NT2/D1 (cell line): Measurements from ENCODE around the gene ITGAE.

Experiments used
- SUZ12 ChIP-seq: IDR thresholded peaks from 2 replicates; pipeline ENCODE4 v1.6.1; 2011; ENCODE audit not compliant: insufficient read length, insufficient read depth; ENCODE audit errors: extremely low read depth
- YY1 ChIP-seq: IDR thresholded peaks from 2 replicates; pipeline ENCODE4 v1.6.1; 2011; ENCODE audit not compliant: insufficient read length, insufficient read depth
- ZNF274 ChIP-seq: IDR thresholded peaks from 2 replicates; pipeline ENCODE4 v1.6.1; 2011; ENCODE audit warnings: mild to moderate bottlenecking, low read depth, low read length

DNA sequence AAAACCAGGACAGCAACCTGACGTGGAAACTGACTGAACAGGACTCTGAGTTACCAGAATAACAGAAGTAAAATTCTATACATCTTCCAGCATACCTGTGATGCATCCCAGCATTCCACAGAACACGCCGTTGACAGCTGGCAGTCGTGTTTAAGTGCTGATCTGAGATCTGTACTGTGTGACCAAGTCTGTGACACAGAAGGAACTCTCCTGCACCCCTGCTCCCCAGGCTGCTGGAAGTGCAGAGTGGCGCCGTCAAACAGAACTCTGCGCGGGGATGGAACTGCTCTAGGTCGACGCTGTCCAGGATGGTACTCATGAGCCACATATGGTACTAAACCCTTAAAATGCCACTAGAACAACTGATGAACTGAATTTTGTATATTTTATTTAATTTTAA, 804 bp upstream of the ITGAE start:
- TF ChIP-seq ZNF274, result no peak
- no peak for TF ChIP-seq YY1
- TF ChIP-seq SUZ12, result no peak
